NCI-H2081 (cell line): ENCODE measurements around the gene APC2.
"Not testable (repeated sequence)": the region's sequence is repeated elsewhere in the genome, so short reads cannot be mapped to it uniquely, and the experiment has no call there.

Source experiments
- DNase-seq, 2 experiments: peaks; one replicate each; lab custom pipeline; 2025; lab: John Stamatoyannopoulos, UW

The APC2 gene

GRCh38 chr19:1466461-1467214 is 16.7 kb downstream of the APC2 start:
- no peak for DNase-seq

GRCh38 chr19:1467215-1467489 is 17.2 kb downstream of the APC2 start:
- no peak for DNase-seq

GRCh38 chr19:1467490-1468273 is 17.8 kb downstream of the APC2 start:
- DNase-seq = no peak

GRCh38 chr19:1468274-1468820 is 18.4 kb downstream of the APC2 start:
- no peak for DNase-seq

GRCh38 chr19:1468821-1469254 is 18.9 kb downstream of the APC2 start:
- DNase-seq = no peak

- no peak for DNase-seq
These were observed 19.5 kb downstream of the APC2 start for GRCh38 chr19:1469255-1470054.

- DNase-seq = no peak
These were observed 20.1 kb downstream of the APC2 start for GRCh38 chr19:1470055-1470304.

- DNase-seq = peak; percentile 71 to 87
These were observed 20.5 kb downstream of the APC2 start for GRCh38 chr19:1470305-1471009.

- no peak for DNase-seq
These were observed 21.1 kb downstream of the APC2 start for GRCh38 chr19:1471010-1471514.

- no peak for DNase-seq
These were observed 21.7 kb downstream of the APC2 start for GRCh38 chr19:1471515-1472160.

- no peak for DNase-seq
These were observed 22.5 kb downstream of the APC2 start for GRCh38 chr19:1472231-1473084.

GRCh38 chr19:1473085-1473851 is 23.3 kb downstream of the APC2 start:
- DNase-seq = no peak

- no peak for DNase-seq
These were observed 24.3 kb downstream of the APC2 start for GRCh38 chr19:1474011-1474764.

GRCh38 chr19:1474765-1475351 is 24.9 kb downstream of the APC2 start:
- no peak for DNase-seq

- DNase-seq = no peak
These were observed 26.0 kb downstream of the APC2 start for GRCh38 chr19:1475751-1476437.

GRCh38 chr19:1477056-1477455 is 27.1 kb downstream of the APC2 start:
- not testable (repeated sequence) for DNase-seq

- peak; percentile 91 to 93 for DNase-seq
These were observed 29.2 kb downstream of the APC2 start, which contains the start of gene C19orf25 for GRCh38 chr19:1478934-1479707. Gene C19orf25 (minus strand): TSS chr19:1479215. CDS start chr19:1478903, 312 bp downstream.
